ENCODE data around the gene SLC2A13. TPM values are rescaled to one million over a fixed set of nuclear protein-coding genes. Genes with fewer than 3 reads are reported as not detected.
"Not testable (repeated sequence)": the region's sequence is repeated elsewhere in the genome, so short reads cannot be mapped to it uniquely, and the experiment has no call there.

Gene SLC2A13
- total RNA-seq, 1 donor from 2014 or later, result 6.9 TPM

DNA sequence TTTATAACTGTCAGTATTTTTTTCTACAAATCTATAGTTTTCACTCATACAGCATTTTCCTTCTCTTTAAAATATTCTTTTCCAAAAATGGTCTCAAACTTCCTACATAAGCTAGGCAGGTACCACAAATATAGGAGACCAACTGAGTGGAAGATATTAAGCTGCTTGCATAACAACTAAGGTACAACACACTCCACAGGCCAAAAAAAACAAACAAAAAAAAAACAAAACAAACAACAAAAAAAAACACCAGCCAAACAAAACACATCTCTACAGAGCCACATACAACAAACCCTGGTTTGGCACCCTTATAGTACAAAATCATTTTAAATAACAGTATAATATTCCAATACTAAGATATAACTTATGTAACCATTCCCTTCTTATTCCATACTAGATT, 50.1 kb downstream of the SLC2A13 start:
- peaks cover 10% of the 10 kb centered on the region for H3K4me1 Mint-ChIP-seq (ENCODE audit: unreplicated experiment)
- no peak overlapping the region for H3K4me3 Mint-ChIP-seq (ENCODE audit: unreplicated experiment)
- no peaks in the 10 kb centered on the region for H3K36me3 Mint-ChIP-seq (ENCODE audit: unreplicated experiment)
- no peak for DNase-seq (ENCODE audit: extremely low spot score, unreplicated experiment)
- H3K27me3 Mint-ChIP-seq (ENCODE audit: unreplicated experiment), result no peaks in the 10 kb centered on the region
- H3K9me3 Mint-ChIP-seq (ENCODE audit: unreplicated experiment), result no peaks in the 10 kb centered on the region
- no peak overlapping the region for H3K27ac Mint-ChIP-seq (ENCODE audit: unreplicated experiment)
- TF ChIP-seq, protein P1, sequence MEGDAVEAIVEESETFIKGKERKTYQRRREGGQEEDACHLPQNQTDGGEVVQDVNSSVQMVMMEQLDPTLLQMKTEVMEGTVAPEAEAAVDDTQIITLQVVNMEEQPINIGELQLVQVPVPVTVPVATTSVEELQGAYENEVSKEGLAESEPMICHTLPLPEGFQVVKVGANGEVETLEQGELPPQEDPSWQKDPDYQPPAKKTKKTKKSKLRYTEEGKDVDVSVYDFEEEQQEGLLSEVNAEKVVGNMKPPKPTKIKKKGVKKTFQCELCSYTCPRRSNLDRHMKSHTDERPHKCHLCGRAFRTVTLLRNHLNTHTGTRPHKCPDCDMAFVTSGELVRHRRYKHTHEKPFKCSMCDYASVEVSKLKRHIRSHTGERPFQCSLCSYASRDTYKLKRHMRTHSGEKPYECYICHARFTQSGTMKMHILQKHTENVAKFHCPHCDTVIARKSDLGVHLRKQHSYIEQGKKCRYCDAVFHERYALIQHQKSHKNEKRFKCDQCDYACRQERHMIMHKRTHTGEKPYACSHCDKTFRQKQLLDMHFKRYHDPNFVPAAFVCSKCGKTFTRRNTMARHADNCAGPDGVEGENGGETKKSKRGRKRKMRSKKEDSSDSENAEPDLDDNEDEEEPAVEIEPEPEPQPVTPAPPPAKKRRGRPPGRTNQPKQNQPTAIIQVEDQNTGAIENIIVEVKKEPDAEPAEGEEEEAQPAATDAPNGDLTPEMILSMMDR (IDR thresholded peaks at IDR 0.05), result no peak

DNA sequence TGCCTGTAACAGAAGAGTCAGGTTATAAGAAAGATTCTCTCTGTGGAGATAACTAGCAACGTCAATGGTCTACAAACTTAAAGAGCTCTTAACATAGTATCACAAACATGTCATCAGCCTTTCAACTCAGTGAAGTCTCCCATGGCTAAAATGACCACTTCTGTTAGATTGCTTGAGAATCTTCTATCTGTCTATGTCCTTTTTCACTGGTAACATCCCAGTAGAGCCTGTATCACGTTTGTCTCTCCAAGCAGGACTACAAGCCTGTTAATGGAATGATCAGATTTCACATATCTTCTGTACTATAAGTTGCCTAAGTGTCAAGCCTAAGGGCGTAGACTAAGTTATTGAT, 50.7 kb downstream of the SLC2A13 start:
- Mint-ChIP-seq H3K4me1 (ENCODE audit: unreplicated experiment) (peaks cover 10% of the 10 kb centered on the region), H3K9me3 (ENCODE audit: unreplicated experiment) (no peaks in the 10 kb centered on the region), H3K4me3 (ENCODE audit: unreplicated experiment) (no peak overlapping the region), H3K27me3 (ENCODE audit: unreplicated experiment) (no peaks in the 10 kb centered on the region), H3K36me3 (ENCODE audit: unreplicated experiment) (no peaks in the 10 kb centered on the region), H3K27ac (ENCODE audit: unreplicated experiment) (no peak overlapping the region)
- TF ChIP-seq, protein P1 (IDR thresholded peaks at IDR 0.05), result no peak
- no peak for DNase-seq (ENCODE audit: extremely low spot score, unreplicated experiment)

DNA sequence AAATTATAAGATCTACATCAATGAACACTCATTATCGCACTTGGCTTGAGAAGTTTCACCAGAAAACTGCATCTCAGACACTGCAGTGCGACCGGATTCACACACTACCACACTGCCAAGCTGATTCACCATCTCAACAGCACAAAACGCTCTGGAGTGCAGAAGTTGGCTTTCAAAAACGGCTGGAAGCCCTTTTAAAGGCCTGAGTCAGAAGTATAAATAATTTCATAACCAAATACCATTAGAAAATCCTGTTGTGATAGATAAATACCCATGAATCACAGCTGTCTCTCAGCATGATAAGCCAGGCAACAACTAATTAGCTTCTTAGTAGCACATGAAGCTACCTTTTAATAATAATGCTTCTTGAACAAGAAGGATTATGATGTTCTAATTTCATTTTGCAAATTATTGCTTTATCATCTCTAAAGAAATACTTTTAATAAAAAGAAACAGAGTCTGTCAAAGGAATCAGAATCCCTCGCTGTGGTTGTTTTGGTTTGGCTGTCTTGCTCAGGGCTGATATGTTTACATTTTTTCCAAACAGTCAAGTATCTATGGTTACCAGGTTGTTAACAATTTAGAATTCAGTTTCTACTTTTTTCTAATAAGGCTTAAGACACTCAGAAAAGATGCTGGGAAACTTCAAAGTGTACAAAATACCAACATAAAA, 51.2 kb downstream of the SLC2A13 start:
- Mint-ChIP-seq H3K4me1 (ENCODE audit: unreplicated experiment) (peaks cover 10% of the 10 kb centered on the region), H3K27ac (ENCODE audit: unreplicated experiment) (peak overlapping the region; percentile 35), H3K27me3 (ENCODE audit: unreplicated experiment) (no peaks in the 10 kb centered on the region), H3K9me3 (ENCODE audit: unreplicated experiment) (no peaks in the 10 kb centered on the region), H3K4me3 (ENCODE audit: unreplicated experiment) (no peak overlapping the region), H3K36me3 (ENCODE audit: unreplicated experiment) (no peaks in the 10 kb centered on the region)
- TF ChIP-seq, protein P1 (IDR thresholded peaks at IDR 0.05), result no peak
- no peak for DNase-seq (ENCODE audit: extremely low spot score, unreplicated experiment)

DNA sequence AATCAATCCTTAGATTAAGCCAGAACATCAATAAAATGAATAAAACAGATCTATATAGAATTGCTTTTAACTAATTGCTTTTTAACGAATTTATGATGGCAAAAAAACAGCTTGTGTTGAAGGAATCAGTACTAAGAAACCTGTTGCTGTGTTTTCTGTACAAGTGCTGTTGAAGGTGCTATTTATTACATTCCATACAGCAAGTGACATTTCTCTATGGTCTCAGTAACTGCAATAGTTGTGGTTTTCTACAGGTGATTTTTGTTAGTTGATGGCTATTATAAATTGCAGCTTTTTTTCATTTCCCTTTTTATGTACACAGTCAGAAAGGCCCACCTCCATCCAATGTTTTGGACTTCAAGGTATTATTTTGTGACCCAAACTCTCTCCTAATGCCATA, 56.6 kb downstream of the SLC2A13 start:
- Mint-ChIP-seq H3K27me3 (ENCODE audit: unreplicated experiment) (no peaks in the 10 kb centered on the region), H3K27ac (ENCODE audit: unreplicated experiment) (no peak overlapping the region), H3K9me3 (ENCODE audit: unreplicated experiment) (no peaks in the 10 kb centered on the region), H3K4me3 (ENCODE audit: unreplicated experiment) (no peak overlapping the region), H3K36me3 (ENCODE audit: unreplicated experiment) (no peaks in the 10 kb centered on the region), H3K4me1 (ENCODE audit: unreplicated experiment) (peaks cover under 1% of the 10 kb centered on the region)
- no peak for DNase-seq (ENCODE audit: extremely low spot score, unreplicated experiment)
- TF ChIP-seq, protein P1 (IDR thresholded peaks at IDR 0.05), result no peak

DNA sequence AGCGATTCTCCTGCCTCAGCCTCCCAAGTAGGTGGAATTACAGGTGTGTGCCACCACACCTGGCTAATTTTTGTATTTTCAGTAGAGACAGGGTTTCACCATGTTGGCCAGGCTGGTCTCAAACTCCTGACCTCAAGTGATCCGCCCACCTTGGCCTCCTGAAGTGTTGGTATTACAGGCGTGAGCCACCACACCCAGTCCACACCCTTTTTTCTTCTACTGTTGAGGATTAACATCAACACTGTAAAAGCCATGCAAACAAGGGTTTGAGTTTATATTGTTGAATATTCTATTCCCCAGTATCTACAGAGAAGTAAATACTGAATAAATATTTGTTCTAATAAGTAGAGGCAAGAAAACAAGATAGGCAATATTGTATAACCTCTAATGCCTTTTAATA, 58.9 kb downstream of the SLC2A13 start:
- H3K27me3 Mint-ChIP-seq (ENCODE audit: unreplicated experiment); H3K4me3 Mint-ChIP-seq (ENCODE audit: unreplicated experiment); H3K36me3 Mint-ChIP-seq (ENCODE audit: unreplicated experiment); H3K27ac Mint-ChIP-seq (ENCODE audit: unreplicated experiment); DNase-seq (ENCODE audit: extremely low spot score, unreplicated experiment); H3K9me3 Mint-ChIP-seq (ENCODE audit: unreplicated experiment); H3K4me1 Mint-ChIP-seq (ENCODE audit: unreplicated experiment): not testable (repeated sequence)

DNA sequence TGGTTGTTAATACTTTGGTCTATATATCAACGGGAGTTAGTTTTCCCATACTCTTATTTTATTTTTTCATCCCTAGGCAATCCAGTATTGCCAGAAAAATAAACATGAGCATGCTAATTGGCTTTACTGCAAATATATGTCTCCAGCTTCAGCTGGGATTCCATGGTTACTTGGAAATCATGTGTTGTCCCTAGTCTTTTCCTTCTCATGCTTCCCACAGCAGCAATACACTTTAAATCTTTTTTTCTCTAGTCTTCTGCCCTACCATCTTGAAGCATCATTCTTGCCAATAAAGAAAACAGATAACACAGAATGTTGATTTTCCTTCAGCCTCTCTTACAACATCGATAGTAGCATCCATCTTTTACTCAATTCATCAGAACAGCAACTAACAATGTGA, 60.2 kb downstream of the SLC2A13 start:
- H3K4me1 Mint-ChIP-seq (ENCODE audit: unreplicated experiment), result no peaks in the 10 kb centered on the region
- no peaks in the 10 kb centered on the region for H3K27me3 Mint-ChIP-seq (ENCODE audit: unreplicated experiment)
- no peak overlapping the region for H3K4me3 Mint-ChIP-seq (ENCODE audit: unreplicated experiment)
- TF ChIP-seq, protein P1 (IDR thresholded peaks at IDR 0.05), result no peak
- H3K9me3 Mint-ChIP-seq (ENCODE audit: unreplicated experiment), result no peaks in the 10 kb centered on the region
- no peak overlapping the region for H3K27ac Mint-ChIP-seq (ENCODE audit: unreplicated experiment)
- DNase-seq (ENCODE audit: extremely low spot score, unreplicated experiment), result no peak
- H3K36me3 Mint-ChIP-seq (ENCODE audit: unreplicated experiment), result no peaks in the 10 kb centered on the region
